DMS79 treated with DMSO at 0.1 percent for 48 hours (cell line): ENCODE data around the gene ANKRD44.
"Not testable (repeated sequence)": the region's sequence is repeated elsewhere in the genome, so short reads cannot be mapped to it uniquely, and the experiment has no call there.

ENCODE experiments used
- DNase-seq: peaks from one replicate; lab custom pipeline; 2025; lab: John Stamatoyannopoulos, UW

The ANKRD44 gene

GRCh38 chr2:197073701-197074433 is 236.7 kb downstream of the ANKRD44 start:
- no peak for DNase-seq

- DNase-seq = no peak
Measured at GRCh38 chr2:197073270-197073669, 237.3 kb downstream of the ANKRD44 start.

- DNase-seq = no peak
Measured at GRCh38 chr2:197072533-197072932, 238.0 kb downstream of the ANKRD44 start.

- no peak for DNase-seq
Measured at GRCh38 chr2:197071790-197072436, 238.7 kb downstream of the ANKRD44 start.

GRCh38 chr2:197071213-197071612 is 239.4 kb downstream of the ANKRD44 start:
- DNase-seq = no peak

- DNase-seq = no peak
Measured at GRCh38 chr2:197069958-197070357, 240.6 kb downstream of the ANKRD44 start.

GRCh38 chr2:197062574-197062973 is 248.0 kb downstream of the ANKRD44 start:
- DNase-seq = not testable (repeated sequence)

GRCh38 chr2:197059477-197059876 is 251.1 kb downstream of the ANKRD44 start:
- no peak for DNase-seq

GRCh38 chr2:197058777-197059300 is 251.7 kb downstream of the ANKRD44 start:
- no peak for DNase-seq

GRCh38 chr2:197057959-197058358 is 252.6 kb downstream of the ANKRD44 start:
- DNase-seq = no peak

GRCh38 chr2:197055045-197055444 is 255.5 kb downstream of the ANKRD44 start:
- no peak for DNase-seq

GRCh38 chr2:197054437-197054836 is 256.1 kb downstream of the ANKRD44 start:
- DNase-seq = no peak

GRCh38 chr2:197052356-197052755 is 258.2 kb downstream of the ANKRD44 start:
- peak; percentile 41 for DNase-seq

GRCh38 chr2:197045115-197045514 is 265.5 kb downstream of the ANKRD44 start:
- no peak for DNase-seq

- DNase-seq = no peak
Measured at GRCh38 chr2:197042739-197043196, 267.8 kb downstream of the ANKRD44 start.

GRCh38 chr2:197037863-197038398 is 272.6 kb downstream of the ANKRD44 start:
- no peak for DNase-seq

GRCh38 chr2:197035002-197035401 is 275.6 kb downstream of the ANKRD44 start:
- DNase-seq = no peak

GRCh38 chr2:197034292-197034691 is 276.3 kb downstream of the ANKRD44 start:
- DNase-seq = no peak

GRCh38 chr2:197033222-197033621 is 277.4 kb downstream of the ANKRD44 start:
- DNase-seq = no peak

- no peak for DNase-seq
Measured at GRCh38 chr2:197031803-197032202, 278.8 kb downstream of the ANKRD44 start.

GRCh38 chr2:197030090-197030489 is 280.5 kb downstream of the ANKRD44 start:
- DNase-seq = no peak

- DNase-seq = no peak
Measured at GRCh38 chr2:197028633-197029032, 281.9 kb downstream of the ANKRD44 start.

GRCh38 chr2:197028230-197028629 is 282.4 kb downstream of the ANKRD44 start:
- DNase-seq = no peak
